ENCODE data around the gene COX7A2L. TPM values are rescaled to one million over a fixed set of nuclear protein-coding genes. Genes with fewer than 3 reads are reported as not detected.

COX7A2L gene
- total RNA-seq, 1 donor from 2014 or later: 95.5 TPM

GRCh38 chr2:42369532-42370229, 8.7 kb upstream of the COX7A2L start:
- Mint-ChIP-seq H3K27me3 (peaks cover 3% of the 10 kb centered on the region), H3K4me1 (ENCODE audit: unreplicated experiment) (peaks cover 20% of the 10 kb centered on the region), H3K27ac (no peak overlapping the region), H3K9me3 (no peaks in the 10 kb centered on the region), H3K36me3 (no peaks in the 10 kb centered on the region), H3K4me3 (no peak overlapping the region)
- TF ChIP-seq CTCF (conservative IDR thresholded peaks at IDR 0.05): no peak
- DNase-seq (ENCODE audit: extremely low spot score, unreplicated experiment): no peak

- peaks cover 3% of the 10 kb centered on the region for H3K27me3 Mint-ChIP-seq
- H3K27ac Mint-ChIP-seq: no peak overlapping the region
- no peak overlapping the region for H3K4me3 Mint-ChIP-seq
These were observed 8.0 kb upstream of the COX7A2L start for GRCh38 chr2:42368817-42369531.

GRCh38 chr2:42367835-42368234, 6.8 kb upstream of the COX7A2L start:
- peaks cover 3% of the 10 kb centered on the region for H3K27me3 Mint-ChIP-seq
- peaks cover 20% of the 10 kb centered on the region for H3K4me1 Mint-ChIP-seq (ENCODE audit: unreplicated experiment)
- no peak for DNase-seq (ENCODE audit: extremely low spot score, unreplicated experiment)
- no peaks in the 10 kb centered on the region for H3K9me3 Mint-ChIP-seq
- peak overlapping the region; percentile 48 for H3K4me3 Mint-ChIP-seq
- TF ChIP-seq CTCF (conservative IDR thresholded peaks at IDR 0.05): no peak
- no peaks in the 10 kb centered on the region for H3K36me3 Mint-ChIP-seq
- H3K27ac Mint-ChIP-seq: peak overlapping the region; percentile 30

More at GRCh38 chr2:42368817-42369531, 8.0 kb upstream of the COX7A2L start:
- Mint-ChIP-seq H3K4me1 (ENCODE audit: unreplicated experiment) (peaks cover 20% of the 10 kb centered on the region), H3K36me3 (no peaks in the 10 kb centered on the region), H3K9me3 (no peaks in the 10 kb centered on the region)
- no peak for DNase-seq (ENCODE audit: extremely low spot score, unreplicated experiment)
- TF ChIP-seq CTCF (conservative IDR thresholded peaks at IDR 0.05): no peak

GRCh38 chr2:42366411-42366810, 5.4 kb upstream of the COX7A2L start:
- Mint-ChIP-seq H3K4me3 (no peak overlapping the region), H3K9me3 (no peaks in the 10 kb centered on the region), H3K36me3 (no peaks in the 10 kb centered on the region), H3K27me3 (peaks cover 6% of the 10 kb centered on the region), H3K4me1 (ENCODE audit: unreplicated experiment) (peaks cover 5% of the 10 kb centered on the region), H3K27ac (no peak overlapping the region)
- DNase-seq (ENCODE audit: extremely low spot score, unreplicated experiment): no peak
- TF ChIP-seq CTCF (conservative IDR thresholded peaks at IDR 0.05): no peak

- DNase-seq (ENCODE audit: extremely low spot score, unreplicated experiment): no peak
- H3K9me3 Mint-ChIP-seq: no peaks in the 10 kb centered on the region
- peaks cover 6% of the 10 kb centered on the region for H3K27me3 Mint-ChIP-seq
- no peak overlapping the region for H3K4me3 Mint-ChIP-seq
- peaks cover 13% of the 10 kb centered on the region for H3K4me1 Mint-ChIP-seq (ENCODE audit: unreplicated experiment)
- no peaks in the 10 kb centered on the region for H3K36me3 Mint-ChIP-seq
- no peak overlapping the region for H3K27ac Mint-ChIP-seq
- no peak for TF ChIP-seq CTCF (conservative IDR thresholded peaks at IDR 0.05)
These were observed 3.6 kb upstream of the COX7A2L start for GRCh38 chr2:42364658-42365057.

Measured in type B pancreatic cell (in vitro differentiated cells).